A673 (cell line): ENCODE results near the gene MYO3A.

Experiments
- CTCF ChIP-seq: fragments of 300-800, 200-600 bp; sonication (generic); conservative IDR thresholded peaks from 2 replicates; pipeline ENCODE4 v1.5.1; 2017; ENCODE audit warnings: low read depth, mild to moderate bottlenecking, antibody characterized with exemption, low read length, moderate library complexity, mixed read lengths
- EZH2 ChIP-seq: fragments of 200-600 bp; sonication (generic); IDR thresholded peaks from 2 replicates; pipeline ENCODE4 v1.6.1; 2017; ENCODE audit warnings: borderline replicate concordance, low read depth, mild to moderate bottlenecking, mixed read lengths, antibody characterized with exemption, low read length; ENCODE audit not compliant: poor library complexity, severe bottlenecking

- TF ChIP-seq CTCF (no peak), EZH2 (no peak)
These were observed 243.3 kb downstream of the MYO3A start for GRCh38 chr10:26177341-26177740.
